Measurements from ENCODE around the gene KLHL18. TPM values are rescaled to one million over a fixed set of nuclear protein-coding genes. Genes with fewer than 3 reads are reported as not detected.
A peak's percentile ranks its signal among the peaks of the same experiment; 100 is the strongest.

Gene KLHL18
- total RNA-seq, 3 donors from 2014 or later, result 48.8 to 55.0 (median 52.4) TPM

DNA sequence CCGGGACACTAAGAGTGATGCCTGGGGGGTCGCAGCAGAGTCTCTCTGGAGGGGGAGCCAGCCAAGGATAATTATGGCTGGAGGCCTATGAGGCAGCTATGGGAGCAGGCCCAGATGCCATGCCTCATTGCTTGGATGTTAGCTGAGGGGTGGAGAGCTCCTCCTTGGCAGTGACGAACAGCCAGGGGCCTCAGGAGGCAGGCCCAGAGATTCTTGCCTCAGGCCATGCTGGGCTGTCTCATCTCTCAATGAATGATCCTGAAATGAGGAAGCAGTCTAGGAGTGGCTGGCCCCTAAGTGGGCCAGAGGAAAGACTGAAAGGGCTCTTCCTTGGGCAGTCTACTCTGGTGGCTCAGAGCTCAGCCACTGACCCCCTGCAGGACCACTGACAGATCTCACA lies 21.4 kb upstream of the KLHL18 start:
- no peaks in the 10 kb centered on the region for H3K9me3 Mint-ChIP-seq

DNA sequence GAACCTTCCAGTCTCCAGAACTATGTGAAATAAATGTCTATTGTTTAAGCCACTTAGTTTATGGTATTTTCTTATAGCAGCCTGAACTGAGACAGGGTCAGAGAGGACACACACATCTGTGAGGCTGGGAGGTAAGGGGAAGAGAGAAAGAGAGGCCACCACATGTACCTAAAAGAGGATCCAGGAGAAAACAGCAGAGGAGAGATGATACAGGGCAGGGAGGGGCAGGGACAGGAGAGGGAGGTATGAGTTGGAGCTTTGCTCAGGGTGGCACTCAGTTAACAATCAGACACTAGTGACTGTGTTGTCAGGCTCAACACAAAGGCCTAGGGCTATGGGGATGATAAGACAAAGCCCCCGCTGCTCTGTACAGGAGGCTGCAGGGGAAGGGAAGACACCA lies 17.7 kb upstream of the KLHL18 start:
- Mint-ChIP-seq H3K27me3 (ENCODE audit: low read depth) (no peaks in the 10 kb centered on the region), H3K4me3 (no peak overlapping the region), H3K4me1 (ENCODE audit: low read depth) (peaks cover 5% of the 10 kb centered on the region), H3K9me3 (no peaks in the 10 kb centered on the region), H3K36me3 (ENCODE audit: insufficient read depth) (no peaks in the 10 kb centered on the region)
- no peak for ATAC-seq
- DNase-seq, result no peak

More for the DNA sequence above, 21.4 kb upstream of the KLHL18 start:
- ATAC-seq (no peak), DNase-seq (no peak)
- Mint-ChIP-seq H3K36me3 (ENCODE audit: insufficient read depth) (no peaks in the 10 kb centered on the region), H3K27me3 (ENCODE audit: low read depth) (no peaks in the 10 kb centered on the region), H3K4me1 (ENCODE audit: low read depth) (no peaks in the 10 kb centered on the region), H3K4me3 (no peak overlapping the region)

DNA sequence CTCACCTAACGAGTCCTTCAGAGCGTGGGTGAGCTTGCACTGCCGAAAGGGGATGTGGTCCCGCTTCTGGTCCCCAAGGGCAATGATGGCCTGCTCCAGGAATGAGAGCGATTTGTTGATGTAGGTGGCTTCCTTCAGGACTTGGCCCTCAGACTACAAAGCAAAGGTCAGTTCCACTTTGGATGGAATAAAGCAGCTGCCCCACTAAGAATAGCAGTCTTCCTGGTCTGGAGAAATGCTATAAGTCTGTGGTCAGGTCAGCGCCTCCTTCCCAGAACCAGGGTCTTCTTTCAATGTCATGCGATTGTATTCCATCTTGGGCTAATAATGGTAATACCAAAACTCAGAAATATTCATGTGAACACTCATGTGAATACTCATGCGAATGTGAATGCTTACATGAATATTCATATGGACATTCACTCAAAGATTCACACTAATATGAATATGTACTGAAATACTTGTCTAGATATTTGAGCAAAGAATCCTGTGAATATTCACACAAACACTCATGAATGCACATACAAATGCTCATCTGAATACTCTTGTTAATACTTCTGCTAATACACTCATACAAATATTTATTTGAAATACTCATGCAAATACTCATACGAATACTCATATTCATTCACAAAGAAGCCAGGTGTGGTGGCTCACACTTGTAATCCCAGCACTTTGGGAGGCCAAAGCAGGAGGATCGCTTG lies 16.9 kb upstream of the KLHL18 start:
- H3K27me3 Mint-ChIP-seq (ENCODE audit: low read depth), result no peaks in the 10 kb centered on the region
- no peak for DNase-seq
- no peak overlapping the region for H3K4me3 Mint-ChIP-seq
- ATAC-seq, result no peak
- peaks cover 5% of the 10 kb centered on the region for H3K4me1 Mint-ChIP-seq (ENCODE audit: low read depth)
- H3K9me3 Mint-ChIP-seq, result no peaks in the 10 kb centered on the region
- H3K36me3 Mint-ChIP-seq (ENCODE audit: insufficient read depth), result no peaks in the 10 kb centered on the region

DNA sequence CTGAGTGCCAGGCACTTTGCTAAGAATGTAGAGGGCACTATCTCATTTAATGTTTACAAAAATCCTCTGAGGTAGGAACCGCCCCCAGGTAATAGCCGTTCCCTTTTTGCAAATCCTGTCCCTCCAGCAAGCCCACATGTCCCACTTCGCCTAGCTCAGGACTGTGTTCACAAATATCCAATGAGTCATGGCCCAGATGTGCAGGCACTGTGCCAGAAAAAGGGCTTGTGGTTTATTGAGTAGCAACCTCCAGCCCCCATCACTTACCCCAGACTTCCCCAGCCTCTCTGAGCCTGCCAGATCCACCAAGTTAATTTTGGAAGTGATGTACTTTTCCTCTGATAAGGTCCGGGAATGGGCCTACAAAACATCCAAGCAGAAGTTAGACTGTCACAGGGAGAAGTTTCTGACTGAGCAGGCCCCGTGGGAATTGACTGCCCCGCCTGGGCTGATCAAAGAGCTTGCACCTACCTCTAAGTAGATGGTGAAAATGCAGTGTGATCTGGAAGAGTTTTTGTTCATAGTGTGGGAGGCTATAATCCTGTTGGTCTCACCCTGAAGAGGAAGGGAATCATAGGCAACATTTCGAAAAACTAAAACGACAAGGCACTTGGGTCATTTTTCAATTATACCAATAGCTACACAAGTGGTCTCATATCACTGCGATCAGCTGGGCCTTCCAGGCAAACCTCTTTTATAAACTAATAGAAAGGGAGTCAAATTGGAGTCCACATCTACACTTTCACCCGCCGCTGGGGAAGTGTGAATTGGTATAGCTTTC lies 15.8 kb upstream of the KLHL18 start:
- H3K9me3 Mint-ChIP-seq, result no peaks in the 10 kb centered on the region
- H3K4me1 Mint-ChIP-seq (ENCODE audit: low read depth), result peaks cover 5% of the 10 kb centered on the region
- DNase-seq (peak; percentile 41), ATAC-seq (peak; percentile 69 to 77)
- H3K36me3 Mint-ChIP-seq (ENCODE audit: insufficient read depth), result no peaks in the 10 kb centered on the region
- H3K4me3 Mint-ChIP-seq, result no peak overlapping the region
- no peaks in the 10 kb centered on the region for H3K27me3 Mint-ChIP-seq (ENCODE audit: low read depth)

DNA sequence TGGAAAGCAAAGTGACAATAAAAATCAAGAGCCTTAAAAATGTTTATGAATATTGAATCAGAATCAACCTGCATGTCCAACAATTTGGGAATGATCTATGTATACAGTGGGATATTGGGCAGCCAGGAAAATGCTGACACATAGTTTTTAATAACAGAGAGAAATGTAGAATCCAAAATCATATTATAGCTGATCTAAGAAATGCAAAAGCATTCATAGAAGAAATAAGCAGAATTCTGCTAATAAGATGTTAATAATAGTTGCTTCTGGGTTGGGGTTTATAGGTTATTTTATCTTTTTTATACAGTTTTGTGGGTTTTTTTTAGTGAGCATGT lies 15.3 kb upstream of the KLHL18 start:
- Mint-ChIP-seq H3K9me3 (no peaks in the 10 kb centered on the region), H3K4me1 (ENCODE audit: low read depth) (peaks cover 5% of the 10 kb centered on the region), H3K27me3 (ENCODE audit: low read depth) (no peaks in the 10 kb centered on the region), H3K4me3 (no peak overlapping the region), H3K36me3 (ENCODE audit: insufficient read depth) (no peaks in the 10 kb centered on the region)
- no peak for ATAC-seq
- no peak for DNase-seq

DNA sequence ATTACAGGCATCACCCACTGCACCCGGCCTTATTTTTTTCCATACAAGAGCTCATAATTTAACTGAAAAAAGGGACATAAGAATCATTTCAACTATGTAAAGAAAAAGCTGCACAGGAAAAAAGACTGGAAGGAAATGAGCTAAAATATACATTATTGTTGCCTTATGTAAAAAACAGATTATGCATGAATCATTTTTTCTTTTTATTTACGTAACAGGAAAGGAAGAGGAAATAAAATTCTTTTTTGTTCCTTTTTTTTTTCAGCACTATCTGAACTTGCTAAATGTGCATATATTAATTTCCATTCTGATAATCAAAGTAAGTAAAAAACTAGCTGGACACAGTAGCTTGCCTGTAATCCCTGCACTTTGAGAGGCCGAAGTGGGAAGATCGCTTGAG lies 12.2 kb upstream of the KLHL18 start:
- no peak for DNase-seq

DNA sequence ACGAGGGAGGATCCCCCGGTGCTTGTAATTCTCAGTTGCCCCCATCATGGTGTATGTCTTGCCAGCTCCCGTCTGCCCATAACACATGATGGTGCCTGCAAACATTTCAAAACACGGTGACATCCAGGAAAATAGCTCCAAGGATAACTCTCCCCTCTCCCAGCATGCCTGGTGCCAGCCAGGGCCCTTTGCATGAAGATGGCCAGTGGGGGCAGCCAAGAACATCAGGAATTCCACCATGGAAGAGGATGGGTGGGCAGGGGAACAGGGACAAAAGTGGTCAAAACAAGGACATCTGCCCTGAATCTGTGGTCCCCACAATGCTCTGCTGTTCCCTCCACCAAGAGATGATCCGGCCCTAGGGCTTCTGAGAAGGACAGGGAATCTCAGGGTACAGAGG lies 9.2 kb upstream of the KLHL18 start:
- no peak overlapping the region for H3K4me3 Mint-ChIP-seq
- H3K4me1 Mint-ChIP-seq (ENCODE audit: low read depth), result no peaks in the 10 kb centered on the region
- H3K9me3 Mint-ChIP-seq, result no peaks in the 10 kb centered on the region
- ATAC-seq, result no peak
- H3K27me3 Mint-ChIP-seq (ENCODE audit: low read depth), result no peaks in the 10 kb centered on the region
- no peaks in the 10 kb centered on the region for H3K36me3 Mint-ChIP-seq (ENCODE audit: insufficient read depth)
- no peak for DNase-seq

More for the DNA sequence above, 12.2 kb upstream of the KLHL18 start:
- no peak for ATAC-seq
- no peaks in the 10 kb centered on the region for H3K27me3 Mint-ChIP-seq (ENCODE audit: low read depth)
- H3K4me1 Mint-ChIP-seq (ENCODE audit: low read depth), result peaks cover 5% of the 10 kb centered on the region
- H3K9me3 Mint-ChIP-seq, result no peaks in the 10 kb centered on the region
- no peak overlapping the region for H3K4me3 Mint-ChIP-seq
- H3K36me3 Mint-ChIP-seq (ENCODE audit: insufficient read depth), result no peaks in the 10 kb centered on the region

DNA sequence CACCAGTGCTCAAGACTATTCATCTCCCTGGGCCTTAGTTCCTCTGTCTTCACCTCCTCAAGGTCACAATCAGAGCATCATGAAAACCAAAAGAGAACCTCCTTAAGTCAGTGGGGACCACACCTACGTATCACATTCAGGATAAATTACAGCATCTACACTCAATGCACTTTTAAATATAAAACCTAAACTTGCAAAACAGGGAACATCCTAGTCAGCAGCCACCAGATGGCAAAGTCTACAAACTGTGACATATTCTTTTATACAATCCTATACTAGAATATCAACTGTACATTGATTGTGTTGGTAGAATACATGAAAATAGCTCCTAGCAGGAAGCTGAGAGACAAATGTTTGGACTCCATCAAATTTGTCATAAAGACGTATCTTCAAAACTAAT lies 8.1 kb upstream of the KLHL18 start:
- Mint-ChIP-seq H3K9me3 (no peaks in the 10 kb centered on the region), H3K4me3 (no peak overlapping the region), H3K27me3 (ENCODE audit: low read depth) (no peaks in the 10 kb centered on the region), H3K4me1 (ENCODE audit: low read depth) (no peaks in the 10 kb centered on the region), H3K36me3 (ENCODE audit: insufficient read depth) (no peaks in the 10 kb centered on the region)
- DNase-seq, result no peak
- no peak for ATAC-seq

DNA sequence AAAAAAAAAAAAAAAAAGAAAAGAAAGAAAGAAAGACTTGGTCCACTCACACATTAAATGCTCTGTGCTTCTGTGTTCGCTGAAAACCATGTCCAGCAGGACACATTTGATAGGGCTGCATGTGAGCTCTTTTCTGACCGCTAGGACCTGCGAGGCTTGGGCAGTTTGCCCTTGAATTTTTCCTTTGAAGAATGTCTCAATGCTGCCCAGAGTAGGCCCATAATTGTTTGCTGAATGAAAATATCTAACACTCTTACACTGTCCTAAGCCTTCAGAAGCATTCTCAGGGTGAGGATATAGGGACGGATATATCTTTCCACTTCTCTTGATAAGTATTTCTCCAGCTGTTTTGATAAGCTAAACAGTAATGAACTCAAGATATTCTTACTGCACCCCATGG lies 6.2 kb upstream of the KLHL18 start:
- Mint-ChIP-seq H3K36me3 (ENCODE audit: insufficient read depth) (no peaks in the 10 kb centered on the region), H3K4me1 (ENCODE audit: low read depth) (peaks cover under 1% of the 10 kb centered on the region), H3K4me3 (no peak overlapping the region), H3K9me3 (no peaks in the 10 kb centered on the region), H3K27me3 (ENCODE audit: low read depth) (no peaks in the 10 kb centered on the region)
- ATAC-seq (no peak), DNase-seq (no peak)

DNA sequence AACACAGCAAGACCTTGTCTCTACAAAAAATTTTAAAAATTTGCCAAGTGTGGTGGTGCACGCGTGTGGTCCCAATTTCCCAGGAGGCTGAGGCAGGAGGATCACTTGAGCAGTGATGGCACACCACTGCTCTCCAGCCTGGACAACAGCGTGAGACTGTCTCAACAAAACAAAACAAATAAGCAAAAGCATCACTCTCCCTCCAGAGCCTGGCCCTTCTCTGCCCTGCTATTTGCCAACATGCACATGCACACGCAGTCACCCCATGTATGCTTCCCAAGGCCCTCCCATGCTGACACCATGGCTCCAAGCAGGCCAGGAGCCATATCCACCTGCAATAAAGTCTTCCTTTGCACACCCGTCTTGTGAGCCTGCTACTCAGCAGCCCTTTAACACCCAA lies 2.2 kb upstream of the KLHL18 start:
- Mint-ChIP-seq H3K4me3 (no peak overlapping the region), H3K4me1 (ENCODE audit: low read depth) (peaks cover 28% of the 10 kb centered on the region), H3K9me3 (no peaks in the 10 kb centered on the region), H3K36me3 (ENCODE audit: insufficient read depth) (peaks cover 2% of the 10 kb centered on the region), H3K27me3 (ENCODE audit: low read depth) (no peaks in the 10 kb centered on the region)
- ATAC-seq (no peak), DNase-seq (no peak)

DNA sequence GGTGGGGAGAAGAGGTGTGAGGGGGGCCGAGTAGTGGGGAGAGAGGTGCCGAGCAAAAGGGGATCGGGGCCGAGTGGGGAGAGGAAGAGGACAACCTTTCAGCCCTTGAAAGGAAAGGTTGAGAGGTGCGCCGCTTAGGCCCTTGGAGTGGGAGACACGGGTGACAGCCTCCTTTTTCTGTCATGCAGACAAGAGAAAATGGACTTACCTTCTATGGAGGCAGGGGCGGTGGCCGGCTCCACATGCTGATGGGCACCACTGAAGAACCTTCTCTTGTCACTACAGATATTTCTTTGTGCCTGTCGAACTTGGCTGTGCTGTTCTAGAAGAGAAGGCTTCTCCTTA lies 421 bp downstream of the KLHL18 start:
- Mint-ChIP-seq H3K4me1 (ENCODE audit: low read depth) (peaks cover 39% of the 10 kb centered on the region), H3K36me3 (ENCODE audit: insufficient read depth) (peaks cover 8% of the 10 kb centered on the region), H3K4me3 (peak overlapping the region; percentile 100), H3K9me3 (no peaks in the 10 kb centered on the region), H3K27me3 (ENCODE audit: low read depth) (no peaks in the 10 kb centered on the region)
- DNase-seq, result peak; percentile 22
- ATAC-seq, result peak in 1 of 2 donors; percentile 6

DNA sequence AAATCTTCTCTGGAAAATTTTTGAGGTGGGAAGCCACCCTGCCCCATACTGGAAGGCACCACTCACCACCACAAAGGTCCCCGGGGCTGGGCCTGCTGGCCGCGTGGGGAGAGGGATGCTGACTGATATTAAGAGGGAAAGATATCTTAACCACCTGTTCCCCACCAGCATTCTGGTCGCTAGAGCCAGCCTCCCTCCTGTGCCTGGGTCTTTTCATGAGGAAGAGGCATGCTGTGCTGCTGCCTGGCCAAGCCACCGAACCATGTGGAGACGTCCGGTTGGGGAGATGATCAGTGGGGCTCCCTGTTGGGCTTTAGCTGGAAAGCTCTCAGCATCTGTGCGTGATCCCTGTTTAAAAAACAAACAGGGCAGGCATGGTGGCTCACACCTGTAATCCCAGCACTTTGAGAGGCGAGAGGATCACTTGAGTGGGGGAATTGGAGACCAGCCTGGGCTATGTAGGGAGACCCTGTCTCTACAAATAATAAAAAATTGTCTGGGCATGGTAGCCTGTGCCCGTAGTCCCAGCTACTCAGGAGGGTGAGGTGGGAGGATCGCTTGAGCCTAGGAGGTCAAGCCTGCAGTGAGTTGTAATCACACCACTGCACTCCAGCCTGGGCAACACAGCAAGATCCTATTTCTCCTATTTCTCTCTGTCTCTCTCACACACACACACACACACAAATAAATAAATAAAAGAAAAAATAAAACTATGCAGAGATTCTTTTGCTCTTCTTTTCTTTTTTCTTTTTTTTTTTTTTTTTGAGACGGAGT lies 1.0 kb downstream of the KLHL18 start:
- Mint-ChIP-seq H3K9me3 (no peaks in the 10 kb centered on the region), H3K27me3 (ENCODE audit: low read depth) (no peaks in the 10 kb centered on the region), H3K36me3 (ENCODE audit: insufficient read depth) (peaks cover 12% of the 10 kb centered on the region), H3K4me3 (peak overlapping the region; percentile 100), H3K4me1 (ENCODE audit: low read depth) (peaks cover 39% of the 10 kb centered on the region)
- DNase-seq, result peak; percentile 10
- no peak for ATAC-seq

DNA sequence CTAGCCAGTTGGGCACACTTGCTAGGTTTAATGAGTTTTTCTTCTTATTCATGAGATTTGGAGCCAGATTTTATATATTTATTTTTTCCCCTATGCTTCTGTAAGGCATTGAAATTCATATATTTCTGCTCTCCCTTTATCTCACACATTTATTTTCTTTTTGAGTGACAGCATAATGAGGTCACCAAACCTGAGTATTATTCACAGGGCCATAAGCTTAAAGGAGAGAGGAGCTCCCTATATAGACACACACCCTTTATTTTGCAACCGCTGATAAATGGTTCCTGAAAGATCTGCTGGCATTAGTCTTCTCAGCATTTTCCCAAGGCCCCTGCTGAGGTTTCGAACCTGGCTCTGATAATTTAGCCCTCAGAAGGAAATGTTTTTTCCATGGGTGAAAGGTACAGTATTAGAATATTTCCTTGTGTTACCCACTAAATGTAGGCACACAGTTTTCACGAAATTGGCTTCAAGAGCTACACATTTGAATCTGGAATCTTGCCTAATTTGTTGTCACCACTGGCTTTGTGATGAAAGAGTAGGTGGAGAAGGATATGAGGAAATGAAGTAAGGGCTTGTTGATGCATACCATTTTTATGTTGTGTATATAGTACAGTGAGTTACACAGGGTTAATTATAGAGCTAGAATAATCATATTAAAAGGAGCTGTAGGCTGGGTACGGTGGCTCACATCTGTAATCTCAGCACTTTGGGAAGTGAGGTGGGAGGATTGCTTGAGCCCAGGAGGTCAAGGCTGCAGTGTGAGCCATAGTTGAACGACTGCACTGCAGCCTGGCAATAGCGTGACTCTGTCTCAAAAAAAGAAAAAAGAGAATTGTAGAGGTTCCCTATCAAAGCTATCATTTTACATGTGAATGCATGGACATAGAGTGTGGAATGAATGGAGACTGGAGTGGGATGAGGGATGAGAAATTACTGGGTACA lies 6.5 kb downstream of the KLHL18 start:
- ATAC-seq, result no peak
- H3K9me3 Mint-ChIP-seq, result no peaks in the 10 kb centered on the region
- H3K27me3 Mint-ChIP-seq (ENCODE audit: low read depth), result no peaks in the 10 kb centered on the region
- peaks cover 28% of the 10 kb centered on the region for H3K4me1 Mint-ChIP-seq (ENCODE audit: low read depth)
- DNase-seq, result no peak
- no peak overlapping the region for H3K4me3 Mint-ChIP-seq
- H3K36me3 Mint-ChIP-seq (ENCODE audit: insufficient read depth), result peaks cover 32% of the 10 kb centered on the region

All from activated T-cell treated with anti-CD3 and anti-CD28 coated beads, Interleukin-2, amount 50 U/mL, for 4 hours (primary cell).